ENCODE data around the gene KLHDC7B. TPM values are rescaled to one million over a fixed set of nuclear protein-coding genes. Genes with fewer than 3 reads are reported as not detected.

The KLHDC7B gene
- total and polyA plus RNA-seq, 2 donors (not counting 3 experiments of a cell fraction or from before 2014, with no cell fraction given): not detected

GRCh38 chr22:50526834-50527801 lies 18.6 kb upstream of the KLHDC7B start:
- Histone ChIP-seq H3K4me2 (ENCODE audit: insufficient read depth, low read length) (peak overlapping the region; percentile 45), H2AFZ (ENCODE audit: low read depth, low read length) (peak overlapping the region; percentile 75), H3K9me1 (replicated peaks; ENCODE audit: control insufficient read depth, extremely low read depth, insufficient read depth, low read length) (no peaks in the 10 kb centered on the region), H3K9ac (replicated peaks; ENCODE audit: extremely low read depth, insufficient read depth, low read length) (no peak overlapping the region), H3K27ac (ENCODE audit: insufficient read depth, low read depth, low read length) (no peak overlapping the region), H4K20me1 (replicated peaks; ENCODE audit: control insufficient read depth, extremely low read depth, insufficient read depth, low read length) (no peaks in the 10 kb centered on the region), H3K4me3 (replicated peaks in 1 of 3; ENCODE audit: insufficient read depth in 1 of 3, low read depth in 1 of 3, low read length in 3 of 3) (peak overlapping the region in 1 of 3 experiments; percentile 66), H3K9me3 (replicated peaks; ENCODE audit: control insufficient read depth, insufficient read depth, low read length) (no peaks in the 10 kb centered on the region), H3K4me1 (ENCODE audit: control insufficient read depth, extremely low read depth, insufficient read depth, low read length) (peaks cover 28% of the 10 kb centered on the region), H3K36me3 (ENCODE audit: control insufficient read depth in 2 of 2, extremely low read depth in 1 of 2, insufficient read depth in 2 of 2, low read length in 2 of 2) (peaks cover 0 to 16% of the 10 kb centered on the region in 2 experiments), H3K79me2 (ENCODE audit: control insufficient read depth, insufficient read depth, low read length) (peaks cover 10% of the 10 kb centered on the region), H3K27me3 (ENCODE audit: control insufficient read depth in 2 of 2, insufficient read depth in 2 of 2, low read length in 2 of 2) (peaks cover 3 to 13% of the 10 kb centered on the region in 2 experiments)
- dilution Hi-C loops (cut with MboI; ENCODE audit: extremely low pct_ligation_motif_present, low sequenced_read_pairs) (no loop called here), intact Hi-C loops (cut with micrococcal nuclease) (no loop called here)
- POLR2A ChIA-PET: no interaction called here
- no peak for DNase-seq (ENCODE audit: low read depth, low spot score)
- CTCF ChIA-PET: interaction anchor here (0.5 to 2.7 kb wide), 6 partner anchors 12 to 248 kb away, joined by 3 to 21 read pairs (median 3); partner anchors contain the start of genes LMF2 and NCAPH2
- TF ChIP-seq CTCF (IDR thresholded peaks at IDR 0.05; ENCODE audit: extremely low read depth in 1 of 2, insufficient read depth in 1 of 2, low read depth in 1 of 2, low read length in 2 of 2): no peak
- no peak for TF ChIP-seq MYC (IDR thresholded peaks at IDR 0.05; ENCODE audit: low read depth, low read length)
- no peak for TF ChIP-seq POLR2AphosphoS5 (IDR thresholded peaks at IDR 0.05; ENCODE audit: insufficient read depth, low read depth, low read length)
- no peak for TF ChIP-seq FOS (IDR thresholded peaks at IDR 0.05; ENCODE audit: borderline replicate concordance, insufficient read depth, low read length)
- no peak for TF ChIP-seq JUN (IDR thresholded peaks at IDR 0.05; ENCODE audit: borderline replicate concordance, insufficient read depth, insufficient read length, low read depth)
- no peak for TF ChIP-seq EZH2 (IDR thresholded peaks at IDR 0.05; ENCODE audit: borderline replicate concordance, low read depth, low read length, severe bottlenecking)
- no peak for TF ChIP-seq GATA2 (IDR thresholded peaks at IDR 0.05; ENCODE audit: insufficient read depth, insufficient read length, low read depth, low read length)
- TF ChIP-seq POLR2A (IDR thresholded peaks at IDR 0.05; ENCODE audit: low read depth, low read length): no peak
- no peak for TF ChIP-seq MAX (IDR thresholded peaks at IDR 0.05; ENCODE audit: insufficient read depth, insufficient read length)
- BruUV-seq (replicated peaks): TSS peak; percentile 2
- no peak for FAIRE-seq

Measured in endothelial cell of umbilical vein (primary cell).